Measurements from ENCODE around the gene TMEM164.
"Not testable (repeated sequence)": the region's sequence is repeated elsewhere in the genome, so short reads cannot be mapped to it uniquely, and the experiment has no call there.

TMEM164 gene

GRCh38 chrX:110145854-110146253 is 142.9 kb downstream of the TMEM164 start:
- in situ Hi-C loops (cut with MboI; ENCODE audit: low pct_unique_long_range_greater_than_20kb, low sequenced_read_pairs) = loop anchor here (25.0 kb wide), 1 partner anchor 659 kb away; the partner anchor contains the start of gene GUCY2F
- DNase-seq = peak; percentile 56

GRCh38 chrX:110146521-110146920 is 143.6 kb downstream of the TMEM164 start:
- DNase-seq = peak; percentile 73
- in situ Hi-C loops (cut with MboI; ENCODE audit: low pct_unique_long_range_greater_than_20kb, low sequenced_read_pairs) = loop anchor here (25.0 kb wide), 1 partner anchor 659 kb away; the partner anchor contains the start of gene GUCY2F

GRCh38 chrX:110153244-110153643 is 150.3 kb downstream of the TMEM164 start:
- DNase-seq = no peak
- in situ Hi-C loops (cut with MboI; ENCODE audit: low pct_unique_long_range_greater_than_20kb, low sequenced_read_pairs) = no loop called here

- in situ Hi-C loops (cut with MboI; ENCODE audit: low pct_unique_long_range_greater_than_20kb, low sequenced_read_pairs) = no loop called here
- DNase-seq = no peak
Measured at GRCh38 chrX:110153896-110154295, 151.0 kb downstream of the TMEM164 start.

- in situ Hi-C loops (cut with MboI; ENCODE audit: low pct_unique_long_range_greater_than_20kb, low sequenced_read_pairs) = not testable (repeated sequence)
Measured at GRCh38 chrX:110154328-110154727, 151.4 kb downstream of the TMEM164 start.

GRCh38 chrX:110155759-110156158 is 152.8 kb downstream of the TMEM164 start:
- DNase-seq = no peak
- in situ Hi-C loops (cut with MboI; ENCODE audit: low pct_unique_long_range_greater_than_20kb, low sequenced_read_pairs) = loop anchor here (5.0 kb wide), 1 partner anchor 247 kb away; no protein-coding TSS in a partner anchor

More at GRCh38 chrX:110154328-110154727, 151.4 kb downstream of the TMEM164 start:
- not testable (repeated sequence) for DNase-seq

- no peak for DNase-seq
- in situ Hi-C loops (cut with MboI; ENCODE audit: low pct_unique_long_range_greater_than_20kb, low sequenced_read_pairs) = loop anchor here (5.0 kb wide), 1 partner anchor 246 kb away; no protein-coding TSS in a partner anchor
Measured at GRCh38 chrX:110156167-110156754, 153.3 kb downstream of the TMEM164 start.

GRCh38 chrX:110157444-110157843 is 154.5 kb downstream of the TMEM164 start:
- DNase-seq = no peak
- in situ Hi-C loops (cut with MboI; ENCODE audit: low pct_unique_long_range_greater_than_20kb, low sequenced_read_pairs) = loop anchor here (5.0 kb wide), 1 partner anchor 245 kb away; no protein-coding TSS in a partner anchor

- DNase-seq = peak; percentile 37
- in situ Hi-C loops (cut with MboI; ENCODE audit: low pct_unique_long_range_greater_than_20kb, low sequenced_read_pairs) = loop anchor here (5.0 kb wide), 1 partner anchor 243 kb away; no protein-coding TSS in a partner anchor
Measured at GRCh38 chrX:110159235-110159634, 156.3 kb downstream of the TMEM164 start.

GRCh38 chrX:110159865-110160264 is 157.0 kb downstream of the TMEM164 start:
- DNase-seq = no peak
- in situ Hi-C loops (cut with MboI; ENCODE audit: low pct_unique_long_range_greater_than_20kb, low sequenced_read_pairs) = loop anchor here (5.0 kb wide), 1 partner anchor 242 kb away; no protein-coding TSS in a partner anchor

GRCh38 chrX:110161361-110161686 is 158.4 kb downstream of the TMEM164 start:
- no peak for DNase-seq
- in situ Hi-C loops (cut with MboI; ENCODE audit: low pct_unique_long_range_greater_than_20kb, low sequenced_read_pairs) = no loop called here

- DNase-seq = no peak
- in situ Hi-C loops (cut with MboI; ENCODE audit: low pct_unique_long_range_greater_than_20kb, low sequenced_read_pairs) = no loop called here
Measured at GRCh38 chrX:110162131-110162530, 159.2 kb downstream of the TMEM164 start.

- in situ Hi-C loops (cut with MboI; ENCODE audit: low pct_unique_long_range_greater_than_20kb, low sequenced_read_pairs) = no loop called here
- DNase-seq = no peak
Measured at GRCh38 chrX:110162867-110163266, 160.0 kb downstream of the TMEM164 start.

- DNase-seq = no peak
- in situ Hi-C loops (cut with MboI; ENCODE audit: low pct_unique_long_range_greater_than_20kb, low sequenced_read_pairs) = no loop called here
Measured at GRCh38 chrX:110163488-110163887, 160.6 kb downstream of the TMEM164 start.

GRCh38 chrX:110167952-110168451 is 165.1 kb downstream of the TMEM164 start:
- in situ Hi-C loops (cut with MboI; ENCODE audit: low pct_unique_long_range_greater_than_20kb, low sequenced_read_pairs) = no loop called here
- peak; percentile 49 for DNase-seq

GRCh38 chrX:110168585-110168984 is 165.7 kb downstream of the TMEM164 start:
- in situ Hi-C loops (cut with MboI; ENCODE audit: low pct_unique_long_range_greater_than_20kb, low sequenced_read_pairs) = no loop called here
- DNase-seq = no peak

- in situ Hi-C loops (cut with MboI; ENCODE audit: low pct_unique_long_range_greater_than_20kb, low sequenced_read_pairs) = no loop called here
Measured at GRCh38 chrX:110170029-110170428, 167.1 kb downstream of the TMEM164 start.

GRCh38 chrX:110171442-110171841 is 168.5 kb downstream of the TMEM164 start:
- DNase-seq = no peak
- in situ Hi-C loops (cut with MboI; ENCODE audit: low pct_unique_long_range_greater_than_20kb, low sequenced_read_pairs) = no loop called here

More at GRCh38 chrX:110170029-110170428, 167.1 kb downstream of the TMEM164 start:
- no peak for DNase-seq

GRCh38 chrX:110172215-110172614 is 169.3 kb downstream of the TMEM164 start:
- in situ Hi-C loops (cut with MboI; ENCODE audit: low pct_unique_long_range_greater_than_20kb, low sequenced_read_pairs) = no loop called here
- DNase-seq = no peak

- in situ Hi-C loops (cut with MboI; ENCODE audit: low pct_unique_long_range_greater_than_20kb, low sequenced_read_pairs) = no loop called here
- DNase-seq = no peak
Measured at GRCh38 chrX:110173192-110174175, 170.6 kb downstream of the TMEM164 start.

All from KBM-7 (cell line).